ENCODE results near the gene NUP62. TPM values are rescaled to one million over a fixed set of nuclear protein-coding genes. Genes with fewer than 3 reads are reported as not detected.

The NUP62 gene
- total RNA-seq, 1 experiment from 2014 or later: 37.9 TPM

DNA sequence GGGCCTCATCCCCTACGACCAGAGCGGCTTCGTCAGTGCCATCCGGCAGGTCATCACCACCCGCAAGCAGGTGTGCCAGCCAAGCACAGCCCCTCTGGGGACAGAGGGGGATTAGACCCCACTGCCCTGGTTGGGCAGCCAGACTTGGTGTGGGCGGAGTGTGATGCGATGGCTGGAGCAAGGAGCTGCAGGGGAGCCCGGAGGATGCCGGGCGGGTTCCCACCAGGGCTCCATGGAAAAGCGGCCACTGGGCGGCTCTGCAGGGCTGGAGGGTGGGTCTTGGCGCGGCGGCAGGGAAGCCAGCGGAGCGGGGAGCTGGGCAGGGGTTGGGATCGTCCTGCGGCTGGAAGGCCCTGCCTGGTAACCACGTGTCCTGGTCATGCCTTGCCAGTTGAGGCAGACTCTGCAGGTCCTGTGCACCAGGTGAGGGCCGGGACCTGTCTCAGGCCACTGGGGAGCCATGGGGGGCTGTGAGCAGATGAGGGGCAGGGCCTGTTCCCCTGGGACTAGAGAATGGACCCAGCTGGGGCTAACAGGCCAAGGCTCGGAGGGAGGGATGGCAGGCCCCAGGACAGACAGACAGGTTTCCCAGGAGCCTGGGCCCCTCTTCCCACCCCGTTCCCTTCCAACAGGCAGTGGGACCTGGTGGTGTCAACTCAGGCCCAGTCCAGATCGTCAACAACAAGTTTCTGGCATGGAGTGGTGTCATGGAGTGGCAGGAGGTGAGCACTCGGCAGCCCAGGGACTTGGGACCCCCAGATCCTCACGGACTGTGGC, 72.1 kb downstream of the NUP62 start:
- Histone ChIP-seq H3K9ac (ENCODE audit: low read length) (no peak overlapping the region), H3K4me1 (ENCODE audit: low read length) (peaks cover 17% of the 10 kb centered on the region), H3K27me3 (ENCODE audit: low read length) (no peaks in the 10 kb centered on the region), H4K20me1 (ENCODE audit: insufficient read depth, low read depth, low read length) (peaks cover 45% of the 10 kb centered on the region), H3K4me3 (ENCODE audit: low read length) (no peak overlapping the region), H3K36me3 (ENCODE audit: insufficient read depth, low read length) (peaks cover 29% of the 10 kb centered on the region; the same call in 1 of the 2 replicates), H2AFZ (ENCODE audit: low read length) (no peak overlapping the region), H3K9me3 (ENCODE audit: low read length) (no peaks in the 10 kb centered on the region), H3K79me2 (ENCODE audit: low read length) (peaks cover 23% of the 10 kb centered on the region), H3K4me2 (ENCODE audit: low read depth, low read length, poor library complexity, severe bottlenecking) (no peak overlapping the region), H3K9me2 (replicated peaks; ENCODE audit: insufficient read depth, low read length) (no peaks in the 10 kb centered on the region), H3K27ac (ENCODE audit: low read length) (no peak overlapping the region)
- DNase-seq: no peak

Other genes starting within 250 kb of the NUP62 start
- gene ADM5, start 239.9 kb downstream of the NUP62 start, total RNA-seq (2014; rRNA removed; shearing (Covaris generic); ENCODE audit: low replicate concordance): 4.0 and 12.0 TPM in 2 replicates
- gene CPT1C, start 238.4 kb downstream of the NUP62 start, total RNA-seq (2014; rRNA removed; shearing (Covaris generic); ENCODE audit: low replicate concordance): 0.26 and 1.3 TPM in 2 replicates
- gene TSKS, start 166.2 kb downstream of the NUP62 start, total RNA-seq (2014; rRNA removed; shearing (Covaris generic); ENCODE audit: low replicate concordance): 5.7 and 17.9 TPM in 2 replicates
- 32.4 and 54.7 TPM in 2 replicates for gene AP2A1, start 162.5 kb downstream of the NUP62 start, total RNA-seq (2014; rRNA removed; shearing (Covaris generic); ENCODE audit: low replicate concordance)
- gene FUZ, start 116.2 kb downstream of the NUP62 start, total RNA-seq (2014; rRNA removed; shearing (Covaris generic); ENCODE audit: low replicate concordance): 15.8 and 38.3 TPM in 2 replicates
- gene MED25, start 111.2 kb downstream of the NUP62 start, total RNA-seq (2014; rRNA removed; shearing (Covaris generic); ENCODE audit: low replicate concordance): 37.8 and 40.5 TPM in 2 replicates
- gene PTOV1, start 78.3 kb downstream of the NUP62 start, total RNA-seq (2014; rRNA removed; shearing (Covaris generic); ENCODE audit: low replicate concordance): 67.8 and 114 TPM in 2 replicates
- gene PNKP, start 61.9 kb downstream of the NUP62 start, total RNA-seq (2014; rRNA removed; shearing (Covaris generic); ENCODE audit: low replicate concordance): 49.4 and 101 TPM in 2 replicates
- gene AKT1S1, start 52.1 kb downstream of the NUP62 start, total RNA-seq (2014; rRNA removed; shearing (Covaris generic); ENCODE audit: low replicate concordance): 8.2 and 8.9 TPM in 2 replicates
- 13.6 and 17.8 TPM in 2 replicates for gene TBC1D17, start 51.8 kb downstream of the NUP62 start, total RNA-seq (2014; rRNA removed; shearing (Covaris generic); ENCODE audit: low replicate concordance)
- gene IL4I1, start 32.6 kb downstream of the NUP62 start, total RNA-seq (2014; rRNA removed; shearing (Covaris generic); ENCODE audit: low replicate concordance): not detected in 2 replicates
- 454 and 537 TPM in 2 replicates for gene ATF5, start 299 bp downstream of the NUP62 start, total RNA-seq (2014; rRNA removed; shearing (Covaris generic); ENCODE audit: low replicate concordance)
- gene SIGLEC11, start 31.7 kb upstream of the NUP62 start, total RNA-seq (2014; rRNA removed; shearing (Covaris generic); ENCODE audit: low replicate concordance): 0.87 TPM in 1 of 2 replicates, not detected in the other
- gene VRK3, start 95.9 kb upstream of the NUP62 start, total RNA-seq (2014; rRNA removed; shearing (Covaris generic); ENCODE audit: low replicate concordance): 56.9 and 75.9 TPM in 2 replicates
- gene ZNF473, start 96.5 kb upstream of the NUP62 start, total RNA-seq (2014; rRNA removed; shearing (Covaris generic); ENCODE audit: low replicate concordance): 22.3 and 24.1 TPM in 2 replicates
- gene IZUMO2, start 233.8 kb upstream of the NUP62 start, total RNA-seq (2014; rRNA removed; shearing (Covaris generic); ENCODE audit: low replicate concordance): not detected in 2 replicates

All from Karpas-422 (cell line).